Activated T-helper 2 cell treated with anti-CD3 and anti-CD28 coated beads, Interferon-gamma antibody, Interleukin-2, Interleukin-4, amounts not matched to agents 10 μg/mL and 5 μg/mL and 100 μg/mL, durations not matched to agents 14 hours and 24 hours and 36 hours (primary cell): ENCODE results near the gene ZAR1L. TPM values are rescaled to one million over a fixed set of nuclear protein-coding genes. Genes with fewer than 3 reads are reported as not detected.

Experiments used
- DNase-seq: peaks from one replicate; pipeline ENCODE4 v3.0.0; 2021; ENCODE audit warnings: low spot score
- H3K27ac Mint-ChIP-seq: one replicate; pipeline ENCODE4 v1.8.0; 2021; ENCODE audit warnings: mixed read lengths
- H3K27me3 Mint-ChIP-seq: one replicate; pipeline ENCODE4 v1.8.0; 2021; ENCODE audit warnings: low read depth, mixed read lengths
- H3K36me3 Mint-ChIP-seq: one replicate; pipeline ENCODE4 v1.8.0; 2021; ENCODE audit warnings: low read depth, mixed read lengths
- H3K4me1 Mint-ChIP-seq: one replicate; pipeline ENCODE4 v1.8.0; 2021; ENCODE audit warnings: low read depth, mixed read lengths
- H3K4me3 Mint-ChIP-seq: one replicate; pipeline ENCODE4 v1.8.0; 2021; ENCODE audit warnings: low read depth, mild to moderate bottlenecking, moderate library complexity, mixed read lengths
- H3K9me3 Mint-ChIP-seq: one replicate; pipeline ENCODE4 v1.8.0; 2021; ENCODE audit warnings: mixed read lengths
- intact Hi-C: fragments of 100-400 bp; cut with micrococcal nuclease; formaldehyde crosslinking; loops from one replicate; pipeline ENCODE4 v1.15.1; 2023
- total RNA-seq: library from RNA; stranded (reverse); gene quantifications from 2 replicates; pipeline ENCODE4 v1.2.3, GENCODE V29; 2022

Gene ZAR1L
- total RNA-seq, 1 donor from 2014 or later, result not detected

DNA sequence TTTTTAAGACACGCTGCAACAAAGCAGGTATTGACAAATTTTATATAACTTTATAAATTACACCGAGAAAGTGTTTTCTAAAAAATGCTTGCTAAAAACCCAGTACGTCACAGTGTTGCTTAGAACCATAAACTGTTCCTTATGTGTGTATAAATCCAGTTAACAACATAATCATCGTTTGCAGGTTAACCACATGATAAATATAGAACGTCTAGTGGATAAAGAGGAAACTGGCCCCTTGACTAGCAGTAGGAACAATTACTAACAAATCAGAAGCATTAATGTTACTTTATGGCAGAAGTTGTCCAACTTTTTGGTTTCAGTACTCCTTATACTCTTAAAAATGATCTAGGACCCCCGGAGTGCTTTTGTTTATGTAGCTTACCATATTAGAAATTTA lies 1.3 kb upstream of the ZAR1L start:
- no peak for DNase-seq
- Mint-ChIP-seq H3K27ac (peak overlapping the region; percentile 100), H3K4me1 (peaks cover 35% of the 10 kb centered on the region), H3K27me3 (no peaks in the 10 kb centered on the region), H3K36me3 (peaks cover 31% of the 10 kb centered on the region), H3K9me3 (no peaks in the 10 kb centered on the region), H3K4me3 (peak overlapping the region; percentile 96)
- intact Hi-C loops, result loop anchor here (10.0 kb wide), 1 partner anchor 202 kb away; no protein-coding TSS in a partner anchor

DNA sequence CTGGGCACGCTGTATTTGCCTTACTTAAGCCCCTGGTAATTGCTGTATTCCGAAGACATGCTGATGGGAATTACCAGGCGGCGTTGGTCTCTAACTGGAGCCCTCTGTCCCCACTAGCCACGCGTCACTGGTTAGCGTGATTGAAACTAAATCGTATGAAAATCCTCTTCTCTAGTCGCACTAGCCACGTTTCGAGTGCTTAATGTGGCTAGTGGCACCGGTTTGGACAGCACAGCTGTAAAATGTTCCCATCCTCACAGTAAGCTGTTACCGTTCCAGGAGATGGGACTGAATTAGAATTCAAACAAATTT lies 821 bp upstream of the ZAR1L start:
- no peak for DNase-seq
- Mint-ChIP-seq H3K27ac (peak overlapping the region; percentile 100), H3K9me3 (no peaks in the 10 kb centered on the region), H3K4me3 (peak overlapping the region; percentile 96), H3K27me3 (no peaks in the 10 kb centered on the region), H3K36me3 (peaks cover 27% of the 10 kb centered on the region), H3K4me1 (peaks cover 31% of the 10 kb centered on the region)
- intact Hi-C loops, result loop anchor here (10.0 kb wide), 1 partner anchor 201 kb away; no protein-coding TSS in a partner anchor

DNA sequence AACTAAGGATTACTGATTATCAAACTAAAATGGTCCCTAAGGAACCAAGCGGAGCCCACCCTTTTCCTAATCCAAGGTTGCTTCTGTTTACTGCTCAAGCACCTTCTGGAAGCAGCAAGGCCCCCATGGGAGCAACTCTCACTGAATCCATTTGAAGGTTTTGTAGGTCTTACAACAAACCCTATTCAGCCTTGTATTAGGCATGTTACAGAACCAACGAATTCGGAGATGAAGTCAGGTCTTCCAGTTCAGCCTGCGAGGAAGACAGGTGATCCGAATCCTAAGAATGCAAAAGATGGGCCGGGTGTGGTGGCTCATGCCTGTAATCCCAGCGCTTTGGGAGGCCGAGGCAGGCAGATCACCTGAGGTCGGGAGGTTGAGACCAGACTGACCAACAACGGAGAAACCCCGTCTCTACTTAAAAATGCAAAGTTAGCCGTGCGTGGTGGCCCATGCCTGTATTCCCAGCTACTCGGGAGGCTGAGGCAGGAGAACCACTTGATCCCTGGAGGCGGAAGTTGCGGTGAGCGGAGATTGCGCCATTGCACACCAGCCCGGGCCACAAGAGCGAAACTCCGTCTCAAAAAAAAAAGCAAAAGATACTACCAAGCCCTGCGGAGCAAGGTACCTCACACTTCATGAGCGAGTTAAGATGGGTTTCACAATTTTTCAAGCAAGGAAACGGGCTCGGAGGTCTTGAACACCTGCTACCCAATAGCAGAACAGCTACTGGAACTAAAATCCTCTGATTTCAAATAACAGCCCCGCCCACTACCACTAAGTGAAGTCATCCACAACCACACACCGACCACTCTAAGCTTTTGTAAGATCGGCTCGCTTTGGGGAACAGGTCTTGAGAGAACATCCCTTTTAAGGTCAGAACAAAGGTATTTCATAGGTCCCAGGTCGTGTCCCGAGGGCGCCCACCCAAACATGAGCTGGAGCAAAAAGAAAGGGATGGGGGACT lies 609 bp downstream of the ZAR1L start:
- H3K4me1 Mint-ChIP-seq, result peaks cover 31% of the 10 kb centered on the region
- H3K27me3 Mint-ChIP-seq, result no peaks in the 10 kb centered on the region

DNA sequence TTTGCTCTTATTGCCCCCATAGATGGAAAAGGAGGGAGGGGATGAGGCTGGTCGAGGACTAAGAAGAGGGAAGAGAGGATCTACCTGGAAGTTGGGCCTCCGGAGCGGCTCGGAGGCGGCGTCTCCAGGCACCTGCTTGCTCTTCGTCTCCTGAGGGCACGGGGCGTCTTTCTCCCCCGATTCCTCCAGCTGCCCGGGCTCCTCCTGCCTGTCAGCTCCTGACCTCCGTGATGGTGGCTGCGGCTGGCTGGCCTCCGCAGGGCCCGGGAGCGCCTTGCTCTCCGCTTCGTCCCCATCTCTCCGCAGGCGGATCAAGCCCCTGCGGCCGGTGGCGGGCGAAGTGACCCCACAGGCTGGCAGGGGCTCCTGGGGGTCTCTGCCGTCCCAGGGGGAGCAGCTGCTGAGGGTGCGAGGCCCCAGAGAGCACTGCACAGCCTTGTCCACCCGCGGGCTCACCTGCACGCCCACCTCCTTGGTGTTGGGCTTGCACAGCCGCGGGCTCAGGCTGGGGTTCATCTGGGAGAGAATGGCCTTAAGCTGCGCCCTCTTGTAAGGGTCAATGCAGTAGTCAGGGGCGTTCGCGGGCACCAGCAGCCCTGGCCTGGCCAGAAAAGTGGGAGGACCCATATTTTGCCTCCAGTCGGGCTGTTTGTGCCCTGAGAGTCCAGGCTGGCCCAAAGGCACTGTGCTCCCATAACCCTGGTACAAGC lies 3.8 kb downstream of the ZAR1L start:
- Mint-ChIP-seq H3K27me3 (peaks cover 2% of the 10 kb centered on the region), H3K4me3 (no peak overlapping the region), H3K27ac (no peak overlapping the region), H3K36me3 (no peaks in the 10 kb centered on the region), H3K4me1 (peaks cover 26% of the 10 kb centered on the region), H3K9me3 (no peaks in the 10 kb centered on the region)
- no peak for DNase-seq
- intact Hi-C loops, result loop anchor here (5.0 to 10.0 kb wide), 2 partner anchors 197 to 294 kb away; no protein-coding TSS in a partner anchor

More for the DNA sequence above, 609 bp downstream of the ZAR1L start:
- intact Hi-C loops, result loop anchor here (1.0 to 10.0 kb wide), 6 partner anchors 112 to 1228 kb away; partner anchors contain the start of genes FRY and N4BP2L2
- no peaks in the 10 kb centered on the region for H3K9me3 Mint-ChIP-seq
- H3K36me3 Mint-ChIP-seq, result peaks cover 15% of the 10 kb centered on the region
- peak overlapping the region; percentile 96 for H3K4me3 Mint-ChIP-seq
- peak overlapping the region; percentile 100 for H3K27ac Mint-ChIP-seq
- peak; percentile 44 for DNase-seq

DNA sequence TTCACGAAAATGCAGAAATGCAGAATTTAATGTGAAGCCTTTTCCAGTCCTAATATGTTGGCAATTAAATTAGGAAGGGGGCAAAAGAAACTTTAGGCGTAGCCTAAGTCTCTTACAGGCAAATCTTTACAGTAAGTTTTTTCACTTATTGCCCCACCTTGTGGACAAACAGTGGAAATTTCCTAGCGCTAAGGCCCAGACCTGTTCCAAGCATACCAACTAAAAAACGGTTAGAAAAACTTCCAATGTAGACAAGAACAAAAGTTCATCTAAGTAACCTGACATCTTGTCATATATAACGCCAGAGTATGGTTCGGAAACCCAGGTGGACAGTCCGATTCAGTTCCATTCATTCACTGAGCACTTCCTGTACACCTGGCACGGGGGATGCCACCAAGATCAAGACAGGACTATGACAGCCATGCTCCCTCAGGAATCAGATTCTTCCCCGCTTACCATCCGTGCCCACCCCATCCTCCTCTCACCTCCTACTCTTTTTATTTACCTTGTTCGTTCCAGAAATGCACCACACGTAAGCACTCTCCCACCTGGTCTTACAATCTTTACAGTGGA lies 4.9 kb downstream of the ZAR1L start:
- H3K27me3 Mint-ChIP-seq, result peaks cover 6% of the 10 kb centered on the region
- DNase-seq, result no peak
- H3K27ac Mint-ChIP-seq, result no peak overlapping the region
- H3K36me3 Mint-ChIP-seq, result no peaks in the 10 kb centered on the region
- intact Hi-C loops, result loop anchor here (1.0 to 10.0 kb wide), 4 partner anchors 64 to 400 kb away; no protein-coding TSS in a partner anchor
- peaks cover 30% of the 10 kb centered on the region for H3K4me1 Mint-ChIP-seq
- no peaks in the 10 kb centered on the region for H3K9me3 Mint-ChIP-seq
- no peak overlapping the region for H3K4me3 Mint-ChIP-seq

DNA sequence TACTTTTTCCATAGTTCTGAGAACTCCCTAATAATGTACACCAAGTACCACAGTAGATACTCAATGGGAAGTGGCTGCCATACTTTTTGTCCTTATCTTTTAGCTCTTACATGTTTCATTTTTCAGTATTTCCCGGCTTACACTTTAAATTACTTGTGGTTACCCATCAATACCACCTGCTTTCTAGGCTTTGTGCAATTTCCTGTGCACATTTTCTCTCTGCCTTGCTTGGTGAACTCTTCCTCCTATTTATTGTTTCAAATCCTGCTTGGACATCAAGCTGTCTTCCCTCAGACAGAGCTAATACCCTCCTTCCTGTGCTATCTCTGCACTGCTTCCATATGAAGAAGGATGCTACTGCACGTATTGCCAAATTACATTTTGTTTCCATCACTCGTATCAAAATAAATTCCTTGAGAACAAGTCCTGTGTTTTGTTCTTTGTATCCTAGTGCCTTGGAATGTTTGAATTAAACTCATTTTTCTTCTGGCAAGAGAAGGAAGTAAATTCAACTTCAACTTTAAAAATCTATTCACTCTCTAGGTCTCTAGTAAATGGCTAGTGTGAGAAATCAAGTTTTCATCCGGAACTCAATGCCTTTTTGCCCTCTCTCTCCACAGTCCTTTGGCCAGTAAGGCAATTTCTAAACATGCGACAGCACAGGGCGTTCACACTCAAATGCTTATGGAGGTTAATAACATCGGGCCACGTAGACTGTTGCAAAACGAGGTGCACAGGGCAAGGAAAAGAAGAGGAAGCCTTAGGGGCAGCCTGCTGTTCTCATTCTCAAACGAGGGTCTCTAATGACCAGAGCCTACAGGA lies 5.6 kb downstream of the ZAR1L start:
- H3K27ac Mint-ChIP-seq, result no peak overlapping the region
- H3K4me1 Mint-ChIP-seq, result peaks cover 25% of the 10 kb centered on the region
- intact Hi-C loops, result loop anchor here (1.0 to 10.0 kb wide), 4 partner anchors 63 to 399 kb away; no protein-coding TSS in a partner anchor
- H3K27me3 Mint-ChIP-seq, result peaks cover 6% of the 10 kb centered on the region
- H3K9me3 Mint-ChIP-seq, result no peaks in the 10 kb centered on the region
- H3K4me3 Mint-ChIP-seq, result no peak overlapping the region
- H3K36me3 Mint-ChIP-seq, result no peaks in the 10 kb centered on the region
- no peak for DNase-seq

DNA sequence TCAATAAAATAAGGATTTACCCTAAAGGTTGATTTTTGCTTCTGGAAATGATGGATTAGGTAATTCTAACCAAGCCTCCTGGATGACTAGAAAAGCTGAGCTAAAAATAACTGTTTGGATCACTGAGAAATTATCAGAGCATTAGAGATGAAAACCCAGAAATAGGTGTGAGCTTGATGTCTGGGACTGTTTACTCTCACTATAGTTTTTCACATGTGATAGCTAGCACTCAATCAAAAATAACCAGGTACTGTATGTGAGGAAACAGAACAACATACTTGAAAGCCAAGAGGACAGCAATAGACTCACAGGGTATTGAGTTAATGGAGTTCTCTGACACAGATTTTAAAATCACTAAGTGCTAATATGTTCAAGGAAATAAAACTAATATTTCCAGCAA lies 9.5 kb downstream of the ZAR1L start:
- H3K27me3 Mint-ChIP-seq, result peaks cover 6% of the 10 kb centered on the region
- H3K9me3 Mint-ChIP-seq, result no peaks in the 10 kb centered on the region
- peaks cover 17% of the 10 kb centered on the region for H3K4me1 Mint-ChIP-seq
- H3K4me3 Mint-ChIP-seq, result no peak overlapping the region
- intact Hi-C loops, result no loop called here
- no peak for DNase-seq
- no peaks in the 10 kb centered on the region for H3K36me3 Mint-ChIP-seq
- no peak overlapping the region for H3K27ac Mint-ChIP-seq

DNA sequence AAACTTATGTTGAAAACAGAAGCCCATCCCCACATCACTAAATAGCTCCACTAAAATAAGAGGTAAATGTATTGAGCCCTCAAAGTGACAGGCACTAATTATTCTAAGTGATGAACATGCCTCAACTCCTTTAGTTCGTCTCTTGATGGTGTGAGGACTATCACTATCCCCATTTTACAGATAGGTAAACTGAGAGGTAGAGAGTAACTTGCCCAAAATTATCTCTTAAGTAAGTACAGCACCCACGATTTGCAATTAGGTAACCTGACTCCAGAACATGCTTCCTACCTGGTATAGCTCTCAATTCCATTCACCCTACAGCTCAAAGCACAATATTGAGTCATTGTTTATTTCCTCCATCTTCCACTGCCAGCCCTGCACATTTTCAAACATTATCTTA lies 12.7 kb downstream of the ZAR1L start:
- peaks cover 11% of the 10 kb centered on the region for H3K27me3 Mint-ChIP-seq
- H3K36me3 Mint-ChIP-seq, result no peaks in the 10 kb centered on the region
- H3K4me3 Mint-ChIP-seq, result no peak overlapping the region
- intact Hi-C loops, result no loop called here
- H3K4me1 Mint-ChIP-seq, result peaks cover 12% of the 10 kb centered on the region
- no peaks in the 10 kb centered on the region for H3K9me3 Mint-ChIP-seq
- no peak for DNase-seq
- H3K27ac Mint-ChIP-seq, result no peak overlapping the region

DNA sequence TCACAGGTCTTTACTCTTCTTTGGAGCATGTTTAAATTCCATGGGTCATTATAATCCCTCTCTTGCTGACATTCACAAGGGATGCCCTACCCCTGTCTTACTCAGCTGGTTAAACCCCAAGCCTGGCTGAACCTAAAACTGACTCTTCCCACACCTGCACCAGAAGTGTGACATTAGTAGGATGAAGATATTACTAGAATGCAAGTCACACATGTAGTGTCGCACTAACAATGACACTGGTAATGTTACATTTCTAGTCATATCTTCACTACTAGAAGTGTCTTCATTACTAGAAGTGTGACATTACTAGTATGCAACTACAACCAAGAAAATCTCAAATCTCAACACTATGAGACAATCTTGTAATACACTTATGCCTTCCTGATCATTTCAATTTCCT lies 14.2 kb downstream of the ZAR1L start:
- Mint-ChIP-seq H3K4me1 (peaks cover 16% of the 10 kb centered on the region), H3K36me3 (no peaks in the 10 kb centered on the region), H3K27ac (no peak overlapping the region), H3K4me3 (no peak overlapping the region), H3K9me3 (no peaks in the 10 kb centered on the region), H3K27me3 (peaks cover 10% of the 10 kb centered on the region)
- intact Hi-C loops, result loop anchor here (2.0 kb wide), 1 partner anchor 28 kb away; no protein-coding TSS in a partner anchor
- DNase-seq, result no peak

DNA sequence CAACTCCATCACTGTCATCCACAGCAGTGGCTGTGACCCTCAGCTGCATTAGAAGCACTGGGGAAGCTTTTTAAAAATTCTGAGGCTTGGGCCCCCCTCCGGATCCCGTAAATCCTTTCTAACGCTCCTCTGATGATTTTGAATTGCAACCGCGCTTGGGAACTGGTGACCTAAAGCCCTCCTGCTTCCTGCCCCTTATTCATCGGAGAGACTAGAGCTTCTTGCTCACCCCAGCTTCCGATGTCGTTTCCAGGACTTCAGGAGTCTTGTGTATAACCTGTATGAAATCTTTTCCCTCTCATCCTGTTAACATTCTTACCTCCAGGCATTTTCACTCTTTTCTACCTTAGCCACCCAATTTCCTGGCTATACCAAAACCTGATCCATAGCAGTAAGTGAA lies 14.8 kb downstream of the ZAR1L start:
- intact Hi-C loops, result loop anchor here (2.0 kb wide), 1 partner anchor 28 kb away; no protein-coding TSS in a partner anchor
- H3K9me3 Mint-ChIP-seq, result no peaks in the 10 kb centered on the region
- no peaks in the 10 kb centered on the region for H3K36me3 Mint-ChIP-seq
- peaks cover 16% of the 10 kb centered on the region for H3K4me1 Mint-ChIP-seq
- no peak overlapping the region for H3K4me3 Mint-ChIP-seq
- DNase-seq, result no peak
- peaks cover 10% of the 10 kb centered on the region for H3K27me3 Mint-ChIP-seq
- no peak overlapping the region for H3K27ac Mint-ChIP-seq

DNA sequence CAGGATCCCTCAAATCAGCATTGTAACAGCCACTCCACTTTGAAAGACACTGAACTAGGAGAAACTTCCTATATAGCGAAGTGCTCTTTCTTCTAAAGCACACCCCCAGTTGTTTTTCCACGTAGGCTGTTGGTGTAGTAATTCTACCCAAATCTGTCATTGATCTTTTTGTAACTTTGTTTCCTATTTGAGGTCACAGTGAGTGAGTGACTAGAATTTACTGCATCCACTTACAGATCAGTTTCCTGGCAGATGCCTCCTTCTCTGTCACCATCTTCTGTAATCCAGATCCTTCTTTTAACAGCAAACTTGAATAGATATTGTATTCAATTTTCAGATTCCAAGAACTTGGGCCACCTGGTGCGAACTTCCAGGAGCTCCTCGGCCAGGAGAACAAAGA lies 15.3 kb downstream of the ZAR1L start:
- DNase-seq, result no peak
- H3K36me3 Mint-ChIP-seq, result no peaks in the 10 kb centered on the region
- peaks cover 10% of the 10 kb centered on the region for H3K27me3 Mint-ChIP-seq
- no peak overlapping the region for H3K27ac Mint-ChIP-seq
- intact Hi-C loops, result loop anchor here (2.0 kb wide), 1 partner anchor 27 kb away; no protein-coding TSS in a partner anchor
- H3K4me3 Mint-ChIP-seq, result no peak overlapping the region
- no peaks in the 10 kb centered on the region for H3K9me3 Mint-ChIP-seq
- H3K4me1 Mint-ChIP-seq, result peaks cover 16% of the 10 kb centered on the region

DNA sequence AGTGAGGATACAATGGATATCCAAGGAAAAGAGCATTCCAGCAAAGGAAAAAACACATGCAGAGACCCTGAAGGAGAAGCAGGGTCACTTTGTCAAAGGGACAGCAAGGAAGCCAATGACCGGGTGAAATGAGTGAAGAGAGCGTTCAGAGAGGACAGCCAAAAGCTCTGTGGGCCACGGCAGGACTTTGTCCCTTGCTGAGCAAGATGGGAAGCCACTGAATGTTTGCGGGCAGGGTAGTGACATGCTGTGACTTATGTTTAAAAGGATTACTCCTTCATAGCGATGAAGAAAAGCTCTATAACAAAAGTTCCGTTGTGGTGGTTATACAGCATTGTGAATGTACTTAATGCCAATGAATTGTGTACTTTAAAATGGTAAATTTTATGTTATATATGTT lies 16.5 kb downstream of the ZAR1L start:
- Mint-ChIP-seq H3K27me3 (peaks cover 14% of the 10 kb centered on the region), H3K4me1 (peaks cover 16% of the 10 kb centered on the region), H3K27ac (no peak overlapping the region), H3K4me3 (no peak overlapping the region), H3K9me3 (no peaks in the 10 kb centered on the region), H3K36me3 (no peaks in the 10 kb centered on the region)
- intact Hi-C loops, result no loop called here
- no peak for DNase-seq
